SK-N-SH (cell line): ENCODE data around the gene ZNF692. TPM values are rescaled to one million over a fixed set of nuclear protein-coding genes. Genes with fewer than 3 reads are reported as not detected.
A peak's percentile ranks its signal among the peaks of the same experiment; 100 is the strongest.

Source experiments
- CTCF ChIA-PET: fragments of 300-600, 350-600 bp; formaldehyde crosslinking; extraction: SDS; loops from one replicate; lab custom pipeline; 2021; lab: Yijun Ruan, JAX
- POLR2A ChIA-PET: fragments of 350-600 bp; sonication (Branson Sonifier 250); formaldehyde crosslinking; extraction: SDS; loops from one replicate; lab custom pipeline; 2020; ENCODE audit warnings: antibody characterized with exemption, inconsistent platforms; lab: Yijun Ruan, JAX
- DNase-seq: peaks from one replicate; pipeline ENCODE4 v3.0.0; 2012
- H2AFZ ChIP-seq: fragments of 200-600 bp; sonication (generic); 2 replicates; pipeline ENCODE4 v1.8.1; 2016; ENCODE audit warnings: antibody characterized with exemption, mild to moderate bottlenecking, low read depth
- H3F3A ChIP-seq: fragments of 200-600 bp; sonication (generic); replicated peaks from 2 replicates; pipeline ENCODE3; 2016; ENCODE audit warnings: antibody characterized with exemption, mild to moderate bottlenecking; ENCODE audit not compliant: insufficient read depth
- H3K27ac ChIP-seq, 2 experiments: fragments of 200-500 bp in 1 of 2; fragments of 200-600 bp in 1 of 2; sonication (Bioruptor generic) in 1 of 2; sonication (generic), shearing (Covaris generic) in 1 of 2; 2 replicates each; pipeline versions ENCODE4 v1.5.1 to v1.6.1; 2014 to 2016; ENCODE audit warnings: low read depth in 2 of 2, inconsistent platforms in 1 of 2, low read length in 1 of 2, mild to moderate bottlenecking in 1 of 2, mixed read lengths in 1 of 2
- H3K27me3 ChIP-seq: fragments of 200-600 bp; sonication (generic), shearing (Covaris generic); 2 replicates; pipeline ENCODE4 v1.6.1; 2016; ENCODE audit warnings: mixed run types; ENCODE audit not compliant: insufficient read depth
- H3K36me3 ChIP-seq, 2 experiments: fragments of 200-500 bp in 1 of 2; fragments of 200-600 bp in 1 of 2; sonication (Bioruptor generic) in 1 of 2; sonication (generic) in 1 of 2; replicated peaks in 1 of 2; 2 replicates each; pipeline versions ENCODE3 to v1.5.1; 2014 to 2016; ENCODE audit warnings: low read length in 1 of 2, mild to moderate bottlenecking in 1 of 2; ENCODE audit not compliant: insufficient read depth in 2 of 2, control insufficient read depth in 1 of 2
- H3K4me1 ChIP-seq, 2 experiments: fragments of 200-500 bp in 1 of 2; fragments of 200-600 bp in 1 of 2; sonication (Bioruptor generic) in 1 of 2; sonication (generic), shearing (Covaris generic) in 1 of 2; 2 replicates each; pipeline versions ENCODE4 v1.5.1 to v1.6.1; 2014 to 2016; ENCODE audit warnings: low read depth in 1 of 2, low read length in 1 of 2, mixed run types in 1 of 2; ENCODE audit not compliant: insufficient read depth in 2 of 2, control insufficient read depth in 1 of 2
- H3K4me2 ChIP-seq: fragments of 200-600 bp; sonication (generic), shearing (Covaris generic); 2 replicates; pipeline ENCODE4 v1.6.1; 2017; ENCODE audit warnings: mixed run types
- H3K4me3 ChIP-seq, 2 experiments: fragments of 200-500 bp in 1 of 2; fragments of 200-600 bp in 1 of 2; sonication (Bioruptor generic) in 1 of 2; sonication (generic), shearing (Covaris generic) in 1 of 2; 2 replicates each; pipeline versions ENCODE4 v1.5.1 to v1.8.1; 2014 to 2016; ENCODE audit warnings: low read depth in 2 of 2, inconsistent platforms in 1 of 2, low read length in 1 of 2, mild to moderate bottlenecking in 1 of 2, mixed read lengths in 1 of 2, moderate library complexity in 1 of 2
- H3K79me2 ChIP-seq: fragments of 200-600 bp; sonication (generic); 2 replicates; pipeline ENCODE4 v1.8.1; 2017; ENCODE audit warnings: mild to moderate bottlenecking; ENCODE audit not compliant: insufficient read depth
- H3K9ac ChIP-seq: fragments of 200-600 bp; sonication (generic); 2 replicates; pipeline ENCODE4 v1.6.1; 2017; ENCODE audit warnings: mixed run types
- H3K9me2 ChIP-seq: fragments of 200-600 bp; sonication (generic); 2 replicates; pipeline ENCODE4 v1.6.1; 2017; ENCODE audit warnings: mixed run types
- H3K9me3 ChIP-seq: fragments of 200-600 bp; sonication (generic); 2 replicates; pipeline ENCODE4 v1.6.1; 2017; ENCODE audit warnings: mixed run types, mild to moderate bottlenecking, moderate library complexity
- H4K20me1 ChIP-seq: fragments of 200-600 bp; sonication (generic); 2 replicates; pipeline ENCODE4 v1.6.1; 2017; ENCODE audit warnings: mild to moderate bottlenecking, mixed run types; ENCODE audit not compliant: insufficient read depth
- CHD2 ChIP-seq: fragments of 150-350 bp; IDR thresholded peaks from 2 replicates; pipeline ENCODE4 v1.6.1; 2018; ENCODE audit warnings: low read length; ENCODE audit not compliant: partially characterized antibody
- CTCF ChIP-seq: fragments of 200-600 bp; sonication (generic); IDR thresholded peaks from 2 replicates; pipeline ENCODE4 v1.6.1; 2017; ENCODE audit warnings: antibody characterized with exemption, mild to moderate bottlenecking, moderate library complexity
- ELF1 ChIP-seq: IDR thresholded peaks from 2 replicates; pipeline ENCODE4 v1.4.0; 2012
- FOXJ3 ChIP-seq: sonication (generic); formaldehyde crosslinking; IDR thresholded peaks from 2 replicates; pipeline ENCODE4 v1.5.1; 2020; ENCODE audit warnings: mild to moderate bottlenecking, missing genetic modification reagents
- FOXM1 ChIP-seq: IDR thresholded peaks from 2 replicates; pipeline ENCODE4 v1.4.0; 2012; ENCODE audit warnings: low read depth, mild to moderate bottlenecking
- GABPA ChIP-seq: IDR thresholded peaks from 2 replicates; pipeline ENCODE4 v1.4.0; 2012; ENCODE audit warnings: low read depth, mild to moderate bottlenecking
- GATA2 ChIP-seq: sonication (generic); formaldehyde crosslinking; IDR thresholded peaks from 2 replicates; pipeline ENCODE4 v1.5.0; 2020; ENCODE audit warnings: mild to moderate bottlenecking, missing genetic modification reagents
- IRF3 ChIP-seq: fragments of 150-350 bp; IDR thresholded peaks from 2 replicates; pipeline ENCODE4 v1.6.1; 2016; ENCODE audit warnings: mild to moderate bottlenecking, low read depth, low read length
- JUND ChIP-seq: IDR thresholded peaks from 2 replicates; pipeline ENCODE4 v1.4.0; 2012
- MAX ChIP-seq: IDR thresholded peaks from 2 replicates; pipeline ENCODE4 v1.4.0; 2012; ENCODE audit warnings: low read depth
- MEF2A ChIP-seq: IDR thresholded peaks from 2 replicates; pipeline ENCODE4 v1.4.0; 2012; ENCODE audit warnings: low read depth, borderline replicate concordance
- MXI1 ChIP-seq: IDR thresholded peaks from 2 replicates; pipeline ENCODE4 v1.6.1; 2012; ENCODE audit warnings: mild to moderate bottlenecking, low read depth, low read length, improper control_type of control experiment
- NFIC ChIP-seq: IDR thresholded peaks from 2 replicates; pipeline ENCODE4 v1.4.0; 2012; ENCODE audit warnings: borderline replicate concordance
- NRF1 ChIP-seq: IDR thresholded peaks from 2 replicates; pipeline ENCODE4 v1.6.1; 2012; ENCODE audit warnings: low read depth, mild to moderate bottlenecking, low read length
- PBX3 ChIP-seq: IDR thresholded peaks from 2 replicates; pipeline ENCODE4; 2012
- RAD21 ChIP-seq: IDR thresholded peaks from 2 replicates; pipeline ENCODE4 v1.6.1; 2012; ENCODE audit warnings: mild to moderate bottlenecking, low read length
- RCOR1 ChIP-seq: fragments of 150-350 bp; IDR thresholded peaks from 2 replicates; pipeline ENCODE4 v1.6.1; 2017; ENCODE audit warnings: antibody characterized with exemption, low read length
- RFX5 ChIP-seq: IDR thresholded peaks from 2 replicates; pipeline ENCODE4 v1.6.1; 2012; ENCODE audit warnings: mild to moderate bottlenecking, improper control_type of control experiment, low read length
- SIN3A ChIP-seq: IDR thresholded peaks from 2 replicates; pipeline ENCODE4 v1.6.1; 2012; ENCODE audit warnings: low read depth, mild to moderate bottlenecking, low read length, moderate library complexity, borderline replicate concordance
- SMC3 ChIP-seq: IDR thresholded peaks from 2 replicates; pipeline ENCODE4 v1.6.1; 2012; ENCODE audit warnings: low read depth, low read length, improper control_type of control experiment
- TCF12 ChIP-seq: IDR thresholded peaks from 2 replicates; pipeline ENCODE4 v1.4.0; 2012
- TEAD4 ChIP-seq: IDR thresholded peaks from 2 replicates; pipeline ENCODE4 v1.4.0; 2012; ENCODE audit warnings: mild to moderate bottlenecking, borderline replicate concordance; ENCODE audit not compliant: insufficient read depth
- YY1 ChIP-seq: IDR thresholded peaks from 2 replicates; pipeline ENCODE4 v1.4.0; 2012; ENCODE audit warnings: low read depth, mild to moderate bottlenecking
- ZBTB33 ChIP-seq: IDR thresholded peaks from 2 replicates; pipeline ENCODE4 v1.4.0; 2012; ENCODE audit warnings: low read depth, borderline replicate concordance
- WGBS: methylation state at CpG from one replicate; pipeline ENCODE4 v1.1.6; 2017; ENCODE audit warnings: low lambda C conversion rate; 5-methylcytosine and 5-hydroxymethylcytosine counted together
- polyA plus RNA-seq, 3 experiments: library from polyadenylated mRNA; depleted of rRNA; stranded (reverse); fragments of >200 nt; gene quantifications; 2 replicates each; pipeline ENCODE4 v1.2.3, GENCODE V29; 2012

The ZNF692 gene
- polyA plus RNA-seq, 1 of the 3 experiments (the other 2 are of a cell fraction) = 47.0 TPM

- 0% methylated on average over 3 of the region's 80 CpGs for WGBS
- Histone ChIP-seq H4K20me1 (no peaks in the 10 kb centered on the region), H3K9me3 (no peaks in the 10 kb centered on the region), H3F3A (no peaks in the 10 kb centered on the region), H3K9me2 (no peaks in the 10 kb centered on the region), H3K4me1 (peaks cover 0 to 10% of the 10 kb centered on the region in 2 experiments; a peak in 1 of 4 replicates), H3K4me3 (peak within 1 kb of the TSS; percentile 67 to 85), H3K79me2 (peaks cover 15% of the 10 kb centered on the region; the same call in 1 of the 2 replicates), H3K9ac (peak within 1 kb of the TSS; percentile 87), H3K27ac (peak within 1 kb of the TSS; percentile 85 to 91), H3K36me3 (no peaks in the 10 kb centered on the region), H2AFZ (peak within 1 kb of the TSS; percentile 98), H3K27me3 (no peaks in the 10 kb centered on the region), H3K4me2 (peak within 1 kb of the TSS; percentile 87)
- DNase-seq = peak; percentile 99
- ChIA-PET CTCF (interaction anchor here (0.6 to 1.3 kb wide), 5 partner anchors 21 to 69 kb away, joined by 3 to 6 read pairs (median 4); partner anchors contain the start of gene ZNF672), POLR2A (interaction anchor here (0.9 to 1.9 kb wide), 2 partner anchors 43 to 80 kb away, joined by 3 to 6 read pairs; no protein-coding TSS in a partner anchor)
- TF ChIP-seq RFX5 (no peak; the same call in 1 of the 2 replicates), TEAD4 (no peak), FOXM1 (no peak), CTCF (peak; percentile 72), CHD2 (no peak), GATA2 (CRISPR knock-in tag) (no peak), RCOR1 (no peak), MXI1 (no peak), IRF3 (no peak), ZBTB33 (no peak), RAD21 (peak; percentile 51), GABPA (peak; percentile 47; the same call in 1 of the 2 replicates), SMC3 (peak; percentile 40), TCF12 (no peak), YY1 (no peak), PBX3 (no peak), FOXJ3 (CRISPR knock-in tag) (no peak), NFIC (no peak), MAX (peak; percentile 21), ELF1 (no peak), NRF1 (peak; percentile 63), MEF2A (no peak), SIN3A (peak; percentile 77; the same call in 1 of the 2 replicates), JUND (no peak)
Observed at GRCh38 chr1:248906009-248906752, 47.3 kb upstream of the ZNF692 start, which contains the start of gene PGBD2. TSS of gene PGBD2 (plus strand) at chr1:248906235. CDS start at chr1:248913863, 7,628 bp downstream.
